Measurements from ENCODE around the gene PLCB4. TPM values are rescaled to one million over a fixed set of nuclear protein-coding genes. Genes with fewer than 3 reads are reported as not detected.

Gene PLCB4
- polyA plus RNA-seq, 1 donor = 14.6 TPM

GRCh38 chr20:9076440-9076839 lies 7.6 kb downstream of the PLCB4 start:
- Histone ChIP-seq H3K4me1 (ENCODE audit: control insufficient read depth, insufficient read depth, low read length) (peaks cover 7% of the 10 kb centered on the region), H3K9me3 (ENCODE audit: control insufficient read depth, low read depth, low read length) (no peaks in the 10 kb centered on the region), H3K27me3 (ENCODE audit: control insufficient read depth, insufficient read depth, low read length) (no peaks in the 10 kb centered on the region), H3K27ac (ENCODE audit: low read length) (no peak overlapping the region), H3K4me3 (ENCODE audit: low read length) (no peak overlapping the region), H3K36me3 (ENCODE audit: control insufficient read depth, insufficient read depth, low read length) (no peaks in the 10 kb centered on the region)
- DNase-seq = no peak
- WGBS (ENCODE audit: insufficient coverage, low lambda C conversion rate) = no CpG with 5 or more reads among the region's 2 CpGs

GRCh38 chr20:9078826-9079731 lies 10.2 kb downstream of the PLCB4 start:
- Histone ChIP-seq H3K36me3 (ENCODE audit: control insufficient read depth, insufficient read depth, low read length) (no peaks in the 10 kb centered on the region), H3K4me1 (ENCODE audit: control insufficient read depth, insufficient read depth, low read length) (no peaks in the 10 kb centered on the region), H3K27ac (ENCODE audit: low read length) (no peak overlapping the region), H3K4me3 (ENCODE audit: low read length) (no peak overlapping the region), H3K9me3 (ENCODE audit: control insufficient read depth, low read depth, low read length) (no peaks in the 10 kb centered on the region), H3K27me3 (ENCODE audit: control insufficient read depth, insufficient read depth, low read length) (no peaks in the 10 kb centered on the region)
- 60% methylated on average over 2 of the region's 5 CpGs for WGBS (ENCODE audit: insufficient coverage, low lambda C conversion rate)
- DNase-seq = peak in 1 of 2 donors; percentile 26

- Histone ChIP-seq H3K27ac (ENCODE audit: low read length) (no peak overlapping the region), H3K4me1 (ENCODE audit: control insufficient read depth, insufficient read depth, low read length) (no peaks in the 10 kb centered on the region), H3K9me3 (ENCODE audit: control insufficient read depth, low read depth, low read length) (no peaks in the 10 kb centered on the region), H3K36me3 (ENCODE audit: control insufficient read depth, insufficient read depth, low read length) (no peaks in the 10 kb centered on the region), H3K4me3 (ENCODE audit: low read length) (no peak overlapping the region), H3K27me3 (ENCODE audit: control insufficient read depth, insufficient read depth, low read length) (no peaks in the 10 kb centered on the region)
- no CpG with 5 or more reads among the region's 1 CpG for WGBS (ENCODE audit: insufficient coverage, low lambda C conversion rate)
- no peak for DNase-seq
Measured at GRCh38 chr20:9081423-9081966, 12.6 kb downstream of the PLCB4 start.

- Histone ChIP-seq H3K27ac (ENCODE audit: low read length) (no peak overlapping the region), H3K4me3 (ENCODE audit: low read length) (no peak overlapping the region), H3K36me3 (ENCODE audit: control insufficient read depth, insufficient read depth, low read length) (no peaks in the 10 kb centered on the region), H3K4me1 (ENCODE audit: control insufficient read depth, insufficient read depth, low read length) (no peaks in the 10 kb centered on the region), H3K27me3 (ENCODE audit: control insufficient read depth, insufficient read depth, low read length) (no peaks in the 10 kb centered on the region), H3K9me3 (ENCODE audit: control insufficient read depth, low read depth, low read length) (no peaks in the 10 kb centered on the region)
- no peak for DNase-seq
Measured at GRCh38 chr20:9082741-9083140, 13.9 kb downstream of the PLCB4 start.

- Histone ChIP-seq H3K4me1 (ENCODE audit: control insufficient read depth, insufficient read depth, low read length) (no peaks in the 10 kb centered on the region), H3K4me3 (ENCODE audit: low read length) (no peak overlapping the region), H3K27me3 (ENCODE audit: control insufficient read depth, insufficient read depth, low read length) (no peaks in the 10 kb centered on the region), H3K27ac (ENCODE audit: low read length) (no peak overlapping the region), H3K9me3 (ENCODE audit: control insufficient read depth, low read depth, low read length) (no peaks in the 10 kb centered on the region), H3K36me3 (ENCODE audit: control insufficient read depth, insufficient read depth, low read length) (no peaks in the 10 kb centered on the region)
- no peak for DNase-seq
- 60% methylated on average over 1 of the region's 3 CpGs for WGBS (ENCODE audit: insufficient coverage, low lambda C conversion rate)
Measured at GRCh38 chr20:9087531-9088217, 18.8 kb downstream of the PLCB4 start.

- Histone ChIP-seq H3K36me3 (ENCODE audit: control insufficient read depth, insufficient read depth, low read length) (no peaks in the 10 kb centered on the region), H3K4me1 (ENCODE audit: control insufficient read depth, insufficient read depth, low read length) (no peaks in the 10 kb centered on the region), H3K9me3 (ENCODE audit: control insufficient read depth, low read depth, low read length) (no peaks in the 10 kb centered on the region), H3K27me3 (ENCODE audit: control insufficient read depth, insufficient read depth, low read length) (no peaks in the 10 kb centered on the region), H3K27ac (ENCODE audit: low read length) (no peak overlapping the region), H3K4me3 (ENCODE audit: low read length) (no peak overlapping the region)
- DNase-seq = no peak
Measured at GRCh38 chr20:9088556-9088955, 19.7 kb downstream of the PLCB4 start.

- Histone ChIP-seq H3K36me3 (ENCODE audit: control insufficient read depth, insufficient read depth, low read length) (no peaks in the 10 kb centered on the region), H3K9me3 (ENCODE audit: control insufficient read depth, low read depth, low read length) (no peaks in the 10 kb centered on the region), H3K4me3 (ENCODE audit: low read length) (no peak overlapping the region), H3K27me3 (ENCODE audit: control insufficient read depth, insufficient read depth, low read length) (no peaks in the 10 kb centered on the region), H3K27ac (ENCODE audit: low read length) (no peak overlapping the region), H3K4me1 (ENCODE audit: control insufficient read depth, insufficient read depth, low read length) (no peaks in the 10 kb centered on the region)
- 100% methylated on average over 1 of the region's 3 CpGs for WGBS (ENCODE audit: insufficient coverage, low lambda C conversion rate)
- no peak for DNase-seq
Measured at GRCh38 chr20:9092113-9092512, 23.2 kb downstream of the PLCB4 start.

GRCh38 chr20:9092655-9093054 lies 23.8 kb downstream of the PLCB4 start:
- H3K27ac ChIP-seq (ENCODE audit: low read length) = no peak overlapping the region
- H3K4me1 ChIP-seq (ENCODE audit: control insufficient read depth, insufficient read depth, low read length) = no peaks in the 10 kb centered on the region
- WGBS (ENCODE audit: insufficient coverage, low lambda C conversion rate) = no CpG with 5 or more reads among the region's 3 CpGs
- H3K36me3 ChIP-seq (ENCODE audit: control insufficient read depth, insufficient read depth, low read length) = no peaks in the 10 kb centered on the region
- no peak for DNase-seq
- H3K9me3 ChIP-seq (ENCODE audit: control insufficient read depth, low read depth, low read length) = no peaks in the 10 kb centered on the region
- H3K4me3 ChIP-seq (ENCODE audit: low read length) = no peak overlapping the region
- H3K27me3 ChIP-seq (ENCODE audit: control insufficient read depth, insufficient read depth, low read length) = no peaks in the 10 kb centered on the region

- Histone ChIP-seq H3K4me3 (ENCODE audit: low read length) (no peak overlapping the region), H3K27me3 (ENCODE audit: control insufficient read depth, insufficient read depth, low read length) (no peaks in the 10 kb centered on the region), H3K36me3 (ENCODE audit: control insufficient read depth, insufficient read depth, low read length) (no peaks in the 10 kb centered on the region), H3K27ac (ENCODE audit: low read length) (no peak overlapping the region), H3K9me3 (ENCODE audit: control insufficient read depth, low read depth, low read length) (no peaks in the 10 kb centered on the region), H3K4me1 (ENCODE audit: control insufficient read depth, insufficient read depth, low read length) (no peaks in the 10 kb centered on the region)
- WGBS (ENCODE audit: insufficient coverage, low lambda C conversion rate) = 80% methylated on average over 1 of the region's 8 CpGs
- no peak for DNase-seq
Measured at GRCh38 chr20:9093218-9093957, 24.5 kb downstream of the PLCB4 start.

- Histone ChIP-seq H3K9me3 (ENCODE audit: control insufficient read depth, low read depth, low read length) (no peaks in the 10 kb centered on the region), H3K4me3 (ENCODE audit: low read length) (no peak overlapping the region), H3K27ac (ENCODE audit: low read length) (no peak overlapping the region), H3K4me1 (ENCODE audit: control insufficient read depth, insufficient read depth, low read length) (no peaks in the 10 kb centered on the region), H3K36me3 (ENCODE audit: control insufficient read depth, insufficient read depth, low read length) (no peaks in the 10 kb centered on the region), H3K27me3 (ENCODE audit: control insufficient read depth, insufficient read depth, low read length) (no peaks in the 10 kb centered on the region)
- DNase-seq = no peak
- no CpG with 5 or more reads among the region's 2 CpGs for WGBS (ENCODE audit: insufficient coverage, low lambda C conversion rate)
Measured at GRCh38 chr20:9099372-9099771, 30.5 kb downstream of the PLCB4 start.

Data from large intestine (tissue), 3 donors.